Effector memory CD8-positive, alpha-beta T cell (primary cell): ENCODE measurements around the gene GRK2.
A peak's percentile ranks its signal among the peaks of the same experiment; 100 is the strongest.

ENCODE experiments used
- ATAC-seq: fragments of 150-1000 bp; cut with Tn5 transposase; replicated peaks from 2 replicates; pipeline ENCODE4 v1.10.0; 2021; ENCODE audit warnings: mild to moderate bottlenecking, moderate library complexity
- DNase-seq, 3 experiments: peaks; one replicate each; pipeline ENCODE4 v3.0.0; 2021
- H3K27ac Mint-ChIP-seq, 2 donors: one replicate each; pipeline ENCODE4 v1.8.0; 2022; ENCODE audit warnings: mild to moderate bottlenecking in 2 of 2, mixed read lengths in 2 of 2, moderate library complexity in 2 of 2
- H3K27me3 Mint-ChIP-seq, 2 donors: one replicate each; pipeline ENCODE4 v1.8.0; 2022; ENCODE audit warnings: mixed read lengths in 2 of 2
- H3K36me3 Mint-ChIP-seq: one replicate; pipeline ENCODE4 v1.8.0; 2022; ENCODE audit warnings: mild to moderate bottlenecking, moderate library complexity, mixed read lengths; ENCODE audit not compliant: insufficient read depth
- H3K4me1 Mint-ChIP-seq, 2 donors: one replicate each; pipeline ENCODE4 v1.8.0; 2022; ENCODE audit warnings: low read depth in 2 of 2, mixed read lengths in 2 of 2
- H3K4me3 Mint-ChIP-seq, 2 donors: one replicate each; pipeline ENCODE4 v1.8.0; 2022; ENCODE audit warnings: mild to moderate bottlenecking in 2 of 2, mixed read lengths in 2 of 2, moderate library complexity in 2 of 2
- H3K9me3 Mint-ChIP-seq, 2 donors: one replicate each; pipeline ENCODE4 v1.8.0; 2022; ENCODE audit warnings: mixed read lengths in 2 of 2

The GRK2 gene

DNA sequence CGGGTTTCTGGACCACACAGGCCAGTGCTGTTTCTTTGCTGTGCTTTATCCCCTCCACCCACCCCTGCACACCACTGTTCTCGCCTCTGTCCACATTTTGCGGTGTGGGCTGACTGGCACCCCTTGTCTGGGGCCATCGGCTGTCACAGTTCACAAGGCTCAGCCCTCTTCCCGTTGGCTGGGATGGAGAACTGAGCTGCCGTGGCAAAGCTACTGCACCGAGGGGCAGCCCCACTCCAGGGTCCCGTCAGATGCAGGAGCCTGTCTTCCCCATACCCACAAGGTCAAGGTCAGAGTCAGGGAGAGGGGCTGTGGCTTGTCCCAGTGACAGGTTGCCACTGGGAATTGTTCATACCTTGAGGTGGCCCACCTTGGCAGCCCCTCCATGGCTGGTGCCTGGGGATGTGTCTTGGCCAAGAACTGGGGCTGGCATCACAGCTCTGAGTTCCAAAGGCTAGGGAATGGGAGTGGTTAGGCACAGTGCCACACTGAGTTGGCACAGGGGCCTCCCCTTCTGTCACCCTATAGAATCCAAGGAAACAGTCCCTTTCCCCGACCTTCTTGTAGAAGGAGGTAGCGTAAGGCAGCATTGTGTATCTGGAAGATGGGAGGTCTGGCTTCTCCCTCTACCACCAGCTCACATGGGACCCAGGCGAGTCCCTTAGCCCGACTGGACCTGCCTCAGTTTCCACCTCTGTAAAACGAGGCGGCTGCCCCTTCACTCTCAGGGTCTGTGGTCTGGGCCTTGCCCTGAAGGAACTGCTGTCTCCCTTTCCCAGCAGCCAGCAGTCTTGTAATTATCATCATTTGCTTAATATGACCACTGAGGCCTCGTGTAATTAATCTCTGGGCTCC lies 3.4 kb downstream of the GRK2 start:
- Mint-ChIP-seq H3K4me1 (peaks cover 68 to 72% of the 10 kb centered on the region in 2 donors), H3K36me3 (peaks cover 81% of the 10 kb centered on the region), H3K9me3 (no peaks in the 10 kb centered on the region), H3K27me3 (no peaks in the 10 kb centered on the region), H3K4me3 (peak overlapping the region; percentile 96 to 99), H3K27ac (peak overlapping the region; percentile 95 to 99)
- peak; percentile 4 for ATAC-seq
- peak in 2 of 3 experiments; percentile 43 to 47 for DNase-seq

DNA sequence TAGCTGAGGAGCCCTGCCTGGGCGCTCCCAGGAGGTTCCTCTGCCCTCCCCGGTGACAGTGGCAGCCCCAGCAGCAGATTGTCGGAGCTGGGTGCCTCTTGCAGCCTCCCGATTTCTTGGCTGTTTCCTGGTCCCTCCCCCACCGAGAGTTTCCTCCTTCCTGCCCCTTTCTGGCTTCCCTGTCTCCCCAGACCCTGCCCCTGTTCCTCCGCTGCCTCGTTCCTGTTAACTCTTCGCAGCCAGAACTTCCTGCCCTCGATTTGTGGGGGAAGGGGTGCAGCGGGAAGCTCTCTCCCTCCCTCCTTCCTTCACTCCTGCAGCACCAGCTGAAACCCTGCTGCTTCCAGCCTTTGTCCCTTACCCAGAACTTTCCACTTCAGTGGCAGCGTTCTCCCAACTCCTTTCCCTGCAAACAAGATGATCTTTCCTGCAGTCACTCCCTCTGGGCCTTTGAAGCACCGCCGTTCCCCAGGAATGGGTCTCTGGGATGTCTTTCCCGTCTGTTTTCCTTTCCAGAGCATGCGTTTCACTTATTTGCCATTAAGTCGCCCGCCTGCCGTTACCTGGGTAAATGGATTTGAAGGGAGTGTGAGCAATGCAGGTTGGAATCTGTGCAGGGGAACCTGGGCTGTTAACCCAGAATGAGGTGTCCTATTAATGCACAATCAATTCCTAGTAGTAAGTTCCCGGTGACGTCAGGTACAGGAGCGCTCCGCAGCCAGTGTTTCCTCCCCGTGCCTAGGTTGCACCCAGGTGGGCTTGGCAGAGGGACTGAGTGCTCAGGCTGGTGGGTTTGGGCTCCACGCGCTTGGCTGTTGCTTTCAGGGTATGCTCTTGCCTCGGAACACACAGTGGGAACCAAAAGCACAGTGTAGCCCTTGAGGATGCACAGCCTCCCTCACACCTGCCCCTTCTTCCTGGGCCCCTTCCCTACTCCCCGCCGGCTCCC lies 4.3 kb downstream of the GRK2 start:
- no peak for DNase-seq
- no peak for ATAC-seq
- H3K4me3 Mint-ChIP-seq = peak overlapping the region; percentile 96 to 99
- peaks cover 65 to 70% of the 10 kb centered on the region in 2 donors for H3K4me1 Mint-ChIP-seq
- H3K9me3 Mint-ChIP-seq = no peaks in the 10 kb centered on the region
- peak overlapping the region; percentile 95 to 99 for H3K27ac Mint-ChIP-seq
- H3K27me3 Mint-ChIP-seq = no peaks in the 10 kb centered on the region
- peaks cover 84% of the 10 kb centered on the region for H3K36me3 Mint-ChIP-seq

DNA sequence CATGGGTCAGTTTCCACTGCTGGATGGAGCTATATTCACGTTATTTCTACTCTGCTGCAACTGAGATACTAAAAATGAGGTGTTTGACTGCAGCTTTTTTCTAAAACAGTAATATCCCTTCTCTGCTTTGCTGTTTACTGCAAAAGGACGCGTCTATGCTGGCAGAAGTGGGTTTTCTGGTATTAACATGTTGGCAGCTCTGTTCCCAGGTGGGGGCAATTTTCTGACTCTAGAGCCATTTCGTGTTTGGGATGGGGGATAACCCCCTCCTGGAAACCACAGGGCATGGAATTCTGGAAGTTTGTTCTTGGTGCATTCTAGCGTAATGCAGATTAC lies 4.9 kb downstream of the GRK2 start:
- Mint-ChIP-seq H3K4me1 (peaks cover 65 to 72% of the 10 kb centered on the region in 2 donors), H3K27ac (peak overlapping the region; percentile 95 to 99), H3K27me3 (no peaks in the 10 kb centered on the region), H3K36me3 (peaks cover 85% of the 10 kb centered on the region), H3K9me3 (no peaks in the 10 kb centered on the region), H3K4me3 (peak overlapping the region; percentile 96 to 99)
- peak in 1 of 3 experiments; percentile 26 for DNase-seq
- ATAC-seq = no peak

DNA sequence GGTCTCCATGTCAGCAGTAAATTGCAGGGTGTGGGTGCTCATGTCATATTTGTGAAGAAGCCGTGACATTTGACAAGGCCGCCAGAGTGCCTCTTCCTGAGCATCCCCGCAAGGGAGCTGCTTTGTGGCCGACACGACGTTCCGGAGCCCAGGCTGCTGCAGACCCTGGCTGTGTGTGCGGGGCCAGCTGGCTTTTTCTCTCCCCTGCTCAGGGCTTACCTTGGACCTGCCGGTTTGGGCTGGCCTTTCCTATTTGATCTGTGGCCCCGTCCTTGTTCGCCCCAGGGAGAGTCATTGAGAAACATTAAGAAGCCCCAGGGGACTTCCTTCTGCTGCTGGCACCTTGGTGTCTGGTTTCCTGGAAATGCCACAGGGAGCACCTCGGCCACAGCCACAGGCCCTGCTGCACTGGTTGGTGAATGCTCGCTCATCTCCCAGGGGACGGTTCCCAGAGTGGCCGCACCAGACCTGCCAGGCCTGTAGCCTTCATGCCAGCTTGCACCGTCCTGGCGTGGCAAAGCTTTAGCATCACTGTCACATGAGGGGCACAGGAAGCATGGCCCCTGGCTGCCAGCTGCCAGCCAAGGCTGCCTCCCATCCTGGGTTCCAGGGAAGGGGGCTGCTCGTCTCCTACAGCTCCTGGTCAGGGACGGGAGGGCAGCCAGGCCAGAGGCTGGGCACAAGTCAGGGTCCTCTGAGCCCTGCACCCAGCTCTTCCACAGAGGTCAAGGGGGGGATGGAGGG lies 5.4 kb downstream of the GRK2 start:
- peaks cover 69 to 77% of the 10 kb centered on the region in 2 donors for H3K4me1 Mint-ChIP-seq
- H3K27me3 Mint-ChIP-seq = no peaks in the 10 kb centered on the region
- no peaks in the 10 kb centered on the region for H3K9me3 Mint-ChIP-seq
- peak; percentile 43 for ATAC-seq
- DNase-seq = peak; percentile 57 to 59 (median 57)
- H3K36me3 Mint-ChIP-seq = peaks cover 90% of the 10 kb centered on the region
- H3K27ac Mint-ChIP-seq = peak overlapping the region; percentile 95 to 99
- H3K4me3 Mint-ChIP-seq = peak overlapping the region; percentile 96 to 99

DNA sequence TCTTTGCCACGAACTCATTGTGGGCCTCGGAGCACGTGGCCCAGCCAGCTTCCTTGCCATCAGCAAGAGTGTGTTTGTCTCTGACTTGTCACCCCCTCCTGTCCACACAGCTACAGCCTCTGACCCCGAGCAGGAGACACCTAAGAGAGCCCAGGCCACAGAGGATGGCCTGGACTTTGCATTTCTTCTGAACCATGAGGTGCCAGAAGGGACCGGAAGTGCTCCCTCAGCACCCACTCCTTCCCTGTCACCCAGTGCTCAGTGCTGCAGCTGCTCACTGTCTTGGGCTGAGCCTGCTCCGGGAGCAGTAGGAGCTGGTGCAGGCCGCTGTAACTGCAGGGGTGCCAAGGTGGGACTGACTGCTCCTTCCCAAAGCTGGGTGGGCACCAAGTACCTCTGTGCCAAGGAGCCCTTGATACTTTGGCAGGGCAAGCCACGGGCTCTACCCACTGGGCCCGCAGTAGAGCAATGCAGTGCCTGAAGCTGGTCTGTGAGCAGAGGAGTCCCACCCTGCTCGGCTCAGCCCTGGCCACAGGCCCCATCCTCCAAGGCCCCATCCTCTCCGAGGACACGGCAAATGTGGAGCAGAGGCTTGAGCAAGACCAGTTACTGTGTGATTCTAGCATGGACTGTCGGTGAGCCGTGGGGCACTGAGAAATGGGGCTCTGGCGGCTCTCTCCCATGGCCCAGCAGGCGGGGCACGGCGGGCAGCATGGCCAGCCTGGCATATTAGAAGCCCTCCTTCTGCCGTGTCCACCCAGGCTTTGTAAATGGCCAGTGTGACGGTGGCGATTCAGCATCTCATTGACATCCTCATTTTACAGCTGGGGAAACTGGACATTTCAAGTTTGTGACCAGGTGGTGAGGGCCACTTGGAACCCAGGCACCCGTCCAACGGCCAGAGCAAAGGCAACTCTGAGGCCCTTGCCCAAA lies 6.3 kb downstream of the GRK2 start:
- Mint-ChIP-seq H3K4me3 (peak overlapping the region; percentile 96 to 99), H3K36me3 (peaks cover 91% of the 10 kb centered on the region), H3K9me3 (no peaks in the 10 kb centered on the region), H3K27me3 (no peaks in the 10 kb centered on the region), H3K27ac (peak overlapping the region; percentile 95 to 99), H3K4me1 (peaks cover 72 to 79% of the 10 kb centered on the region in 2 donors)
- ATAC-seq (no peak), DNase-seq (no peak)

DNA sequence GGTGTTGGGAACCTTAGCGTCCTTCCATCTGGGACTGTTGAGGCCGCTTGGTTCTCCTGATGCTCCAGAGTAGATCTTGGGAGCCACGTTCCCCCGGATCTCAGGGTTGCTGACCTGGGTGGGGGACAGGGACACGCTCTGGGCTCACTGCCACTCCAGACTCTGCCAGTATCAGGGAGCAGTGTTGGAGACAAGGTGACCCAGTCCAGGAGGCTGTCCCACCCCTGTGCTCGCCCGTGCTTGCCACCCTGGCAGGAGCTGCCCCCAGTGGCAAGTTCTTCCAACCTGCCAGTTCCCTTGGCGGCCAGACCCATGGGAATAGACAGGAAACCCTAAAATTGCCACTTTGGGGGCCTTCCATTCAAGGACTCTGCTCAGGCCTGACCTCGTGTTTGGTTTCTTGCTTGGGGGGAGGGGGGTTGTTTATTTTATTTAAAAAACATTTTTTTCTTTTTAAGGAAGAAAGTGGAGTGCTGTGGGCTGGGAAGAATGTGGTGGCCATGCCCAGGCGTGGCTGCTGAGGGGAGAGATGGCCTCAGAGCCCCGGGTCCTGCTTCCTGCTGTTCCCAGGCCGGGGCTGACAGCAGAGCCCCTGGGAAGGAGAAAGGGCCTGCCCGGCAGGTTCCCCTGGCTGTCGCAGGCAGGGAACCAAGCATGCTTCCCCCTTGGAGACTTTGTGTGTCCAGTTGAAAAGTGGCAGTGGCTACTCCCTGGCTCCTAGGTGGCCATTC lies 7.2 kb downstream of the GRK2 start:
- peak overlapping the region; percentile 96 to 99 for H3K4me3 Mint-ChIP-seq
- ATAC-seq = no peak
- H3K4me1 Mint-ChIP-seq = peaks cover 71 to 77% of the 10 kb centered on the region in 2 donors
- H3K9me3 Mint-ChIP-seq = no peaks in the 10 kb centered on the region
- H3K36me3 Mint-ChIP-seq = peaks cover 90% of the 10 kb centered on the region
- H3K27me3 Mint-ChIP-seq = no peaks in the 10 kb centered on the region
- peak overlapping the region; percentile 71 to 99 for H3K27ac Mint-ChIP-seq
- DNase-seq = no peak

DNA sequence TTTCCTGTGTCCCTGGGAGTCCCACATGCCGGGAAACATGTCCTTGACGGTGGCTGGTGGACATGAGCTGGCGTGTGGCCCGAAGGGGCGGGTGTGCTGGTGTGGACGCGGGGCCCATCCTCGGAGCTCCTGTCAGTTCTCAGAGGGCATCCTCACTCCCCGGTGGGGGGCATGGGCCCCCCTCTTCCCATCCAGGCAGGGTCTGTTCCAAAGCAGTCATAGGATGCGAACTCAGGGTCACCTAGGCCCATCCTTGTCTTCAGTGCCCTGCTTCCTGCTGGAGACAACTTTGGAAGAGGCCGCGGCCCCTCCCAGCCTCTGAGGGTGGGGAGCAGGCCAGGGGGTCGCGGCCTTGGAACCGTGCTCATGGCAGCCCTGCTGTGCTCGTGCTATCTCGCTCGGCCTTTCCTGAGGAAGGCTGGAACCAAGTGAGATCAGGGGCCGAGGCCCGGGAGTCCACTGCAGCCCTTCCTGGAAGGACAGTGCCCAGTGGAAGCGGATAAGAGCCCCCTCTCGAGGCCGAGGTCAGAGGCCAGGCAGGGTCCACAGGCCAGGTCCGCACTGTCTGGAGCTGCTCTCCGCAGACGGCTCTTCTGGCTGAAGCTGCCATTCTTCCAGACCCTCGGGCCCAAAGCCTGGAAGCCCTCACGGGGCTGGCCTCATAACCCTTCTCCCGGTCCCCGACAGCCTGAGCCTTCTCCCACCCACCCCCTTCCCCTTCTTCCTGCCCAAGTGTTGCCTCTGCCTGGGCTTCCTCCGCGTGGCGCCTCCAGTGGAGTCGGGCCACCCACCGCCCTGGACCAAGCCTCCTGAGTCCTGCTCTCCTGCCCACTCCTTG lies 8.7 kb downstream of the GRK2 start:
- H3K4me1 Mint-ChIP-seq = peaks cover 74 to 78% of the 10 kb centered on the region in 2 donors
- H3K27me3 Mint-ChIP-seq = no peaks in the 10 kb centered on the region
- peak overlapping the region; percentile 90 to 99 for H3K27ac Mint-ChIP-seq
- H3K36me3 Mint-ChIP-seq = peaks cover 97% of the 10 kb centered on the region
- ATAC-seq (no peak), DNase-seq (no peak)
- H3K9me3 Mint-ChIP-seq = no peaks in the 10 kb centered on the region
- peak overlapping the region; percentile 96 to 99 for H3K4me3 Mint-ChIP-seq

DNA sequence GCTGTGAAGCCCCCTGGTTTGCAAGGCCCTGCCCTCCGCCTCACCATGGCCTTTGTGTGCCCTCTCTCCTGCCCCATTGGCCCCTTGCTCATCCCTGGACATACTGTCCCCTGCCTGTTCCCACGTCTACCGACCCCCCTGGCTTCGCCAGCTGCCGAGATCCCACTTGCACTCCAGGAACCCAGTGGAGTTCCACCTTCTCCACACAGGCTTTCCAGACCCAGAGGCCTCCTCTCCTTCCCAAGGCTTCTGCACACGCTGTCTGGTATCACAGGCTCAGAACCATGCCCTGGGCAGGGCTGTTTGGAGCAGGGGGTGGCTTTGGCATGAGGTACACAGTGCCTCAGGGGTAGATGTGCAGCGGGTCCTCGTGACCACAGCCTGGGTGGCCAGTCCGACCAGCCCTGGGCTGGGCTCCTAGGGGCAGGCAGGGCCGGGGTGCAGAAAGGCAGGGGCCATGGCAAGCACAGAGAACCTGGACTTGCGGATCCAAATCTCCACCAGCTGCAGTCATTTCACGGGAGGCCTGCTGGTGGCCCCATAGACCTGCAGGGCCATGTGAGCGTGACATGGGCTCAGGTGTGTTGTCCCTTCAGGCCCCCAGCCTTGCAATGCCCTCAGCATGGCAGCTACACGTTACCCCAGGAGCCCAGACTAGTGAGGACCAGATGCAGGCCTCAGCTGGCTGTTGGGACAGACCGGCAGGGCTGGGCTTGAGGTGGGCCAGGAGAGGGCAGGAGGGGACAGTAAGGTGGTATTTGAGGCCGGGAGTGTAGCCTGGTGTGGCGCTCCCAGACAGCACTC lies 9.5 kb downstream of the GRK2 start:
- H3K36me3 Mint-ChIP-seq = peaks cover 97% of the 10 kb centered on the region
- no peaks in the 10 kb centered on the region for H3K27me3 Mint-ChIP-seq
- H3K4me1 Mint-ChIP-seq = peaks cover 71 to 73% of the 10 kb centered on the region in 2 donors
- DNase-seq (no peak), ATAC-seq (no peak)
- no peaks in the 10 kb centered on the region for H3K9me3 Mint-ChIP-seq
- peak overlapping the region; percentile 90 to 99 for H3K27ac Mint-ChIP-seq
- H3K4me3 Mint-ChIP-seq = peak overlapping the region; percentile 85 to 99

DNA sequence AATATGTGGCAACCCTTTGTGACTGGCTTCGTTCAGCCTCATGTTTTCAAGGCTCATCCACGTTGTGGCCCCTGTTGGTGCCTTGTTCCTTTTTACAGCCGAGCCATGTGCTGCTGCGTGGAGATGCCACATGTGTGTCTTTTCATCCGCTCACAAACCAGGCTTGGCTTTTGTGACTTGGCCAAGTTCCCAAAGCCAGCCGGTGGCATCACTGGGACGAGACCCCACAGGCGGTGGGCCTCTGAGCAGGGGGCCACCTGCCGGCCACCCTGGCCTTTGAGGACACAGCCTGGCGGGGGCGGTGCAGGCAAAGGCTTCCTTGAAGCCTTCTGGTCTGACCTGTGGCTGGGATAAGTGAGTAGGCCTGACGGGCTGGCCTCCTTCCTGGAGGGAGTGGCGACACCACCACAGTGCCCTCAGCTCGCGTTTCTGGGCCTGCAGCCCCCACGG lies 10.5 kb downstream of the GRK2 start:
- Mint-ChIP-seq H3K9me3 (no peaks in the 10 kb centered on the region), H3K27ac (peak overlapping the region; percentile 90 to 99), H3K4me1 (peaks cover 61 to 63% of the 10 kb centered on the region in 2 donors), H3K36me3 (peaks cover 97% of the 10 kb centered on the region), H3K27me3 (no peaks in the 10 kb centered on the region), H3K4me3 (peak overlapping the region; percentile 85 to 99)
- ATAC-seq = peak; percentile 22
- no peak for DNase-seq

DNA sequence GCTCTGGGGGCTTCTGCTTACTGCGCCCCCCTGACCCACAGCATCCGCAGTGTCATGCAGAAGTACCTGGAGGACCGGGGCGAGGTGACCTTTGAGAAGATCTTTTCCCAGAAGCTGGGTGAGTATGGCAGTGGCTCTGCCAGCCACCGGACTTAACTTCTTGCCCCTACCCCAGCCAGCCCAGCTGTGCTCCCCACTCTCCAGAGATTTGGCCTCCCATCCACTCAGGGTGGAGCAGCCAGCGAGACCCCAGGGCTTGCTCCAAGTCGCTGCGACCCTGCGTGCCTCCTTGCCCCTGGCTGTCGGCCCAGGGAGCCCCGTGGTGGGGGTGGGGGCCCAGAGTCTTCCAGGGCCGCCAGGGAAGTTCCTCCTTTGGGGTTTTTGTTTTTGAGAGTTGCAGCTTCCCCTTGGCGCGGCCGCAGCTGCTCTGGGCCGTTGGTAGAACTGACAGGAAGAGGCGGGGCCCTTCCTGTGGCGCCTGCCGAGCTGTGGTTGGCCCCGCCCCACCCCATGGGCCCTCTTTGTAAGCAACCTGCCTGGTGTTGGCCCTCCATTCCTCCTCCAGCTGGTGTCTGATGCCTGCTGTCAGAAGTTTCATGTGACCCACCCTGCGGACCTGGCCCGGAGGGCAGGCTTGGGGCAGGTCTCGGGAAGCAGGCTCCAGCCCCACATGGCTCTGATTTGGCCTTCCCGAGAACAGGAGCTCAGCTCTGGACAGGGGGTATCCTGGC lies 11.1 kb downstream of the GRK2 start:
- ATAC-seq (peak; percentile 92), DNase-seq (peak; percentile 85 to 90 (median 89))
- no peaks in the 10 kb centered on the region for H3K9me3 Mint-ChIP-seq
- peak overlapping the region; percentile 90 to 99 for H3K27ac Mint-ChIP-seq
- H3K4me1 Mint-ChIP-seq = peaks cover 57 to 60% of the 10 kb centered on the region in 2 donors
- H3K4me3 Mint-ChIP-seq = peak overlapping the region; percentile 85 to 99
- H3K27me3 Mint-ChIP-seq = no peaks in the 10 kb centered on the region
- H3K36me3 Mint-ChIP-seq = peaks cover 97% of the 10 kb centered on the region
